H1 (cell line): ENCODE data around the gene PCBP4. TPM values are rescaled to one million over a fixed set of nuclear protein-coding genes. Genes with fewer than 3 reads are reported as not detected.
"Not testable (repeated sequence)": the region's sequence is repeated elsewhere in the genome, so short reads cannot be mapped to it uniquely, and the experiment has no call there.

Source experiments
- CTCF ChIA-PET: fragments of 300-600 bp; sonication (Branson Sonifier 250); formaldehyde crosslinking; loops from one replicate; lab custom pipeline; 2021; ENCODE audit not compliant: partially characterized antibody; lab: Charles Lee
- POLR2A ChIA-PET: fragments of 300-600 bp; sonication (Branson Sonifier 250); formaldehyde crosslinking; loops from one replicate; lab custom pipeline; 2021; ENCODE audit warnings: inconsistent platforms; ENCODE audit not compliant: partially characterized antibody; lab: Charles Lee
- DNase-seq, 2 experiments: peaks; one replicate each; pipeline versions ENCODE4 v3.0.0 to v3.0.0-alpha.2; 2010 to 2022; ENCODE audit warnings: low spot score in 2 of 2, low read depth in 1 of 2, mixed read lengths in 1 of 2
- FAIRE-seq: peaks from 2 replicates; lab custom pipeline; 2011; peaks lifted over from hg19 to GRCh38; lab: Jason Lieb, UNC
- H2AFZ ChIP-seq: 2 replicates; pipeline ENCODE4 v1.8.1; 2012; ENCODE audit warnings: low read length, inconsistent platforms
- H2AK5ac ChIP-seq: 2 replicates; pipeline ENCODE4 v1.6.1; 2013; ENCODE audit warnings: low read depth, low read length
- H2BK120ac ChIP-seq: replicated peaks from 2 replicates; pipeline ENCODE3; 2013; ENCODE audit warnings: low read depth, low read length, inconsistent platforms
- H2BK12ac ChIP-seq: 2 replicates; pipeline ENCODE4 v1.6.1; 2013; ENCODE audit warnings: low read depth, low read length
- H2BK15ac ChIP-seq: 2 replicates; pipeline ENCODE4 v1.6.1; 2013; ENCODE audit warnings: low read length
- H2BK20ac ChIP-seq: 2 replicates; pipeline ENCODE4 v1.6.1; 2013; ENCODE audit warnings: low read length
- H2BK5ac ChIP-seq: 2 replicates; pipeline ENCODE4 v1.6.1; 2013; ENCODE audit warnings: low read depth, low read length
- H3K14ac ChIP-seq: 2 replicates; pipeline ENCODE4 v1.6.1; 2013; ENCODE audit warnings: inconsistent platforms; ENCODE audit not compliant: insufficient read length
- H3K18ac ChIP-seq: 2 replicates; pipeline ENCODE4 v1.6.1; 2013; ENCODE audit warnings: low read length; ENCODE audit errors: extremely low read depth
- H3K23ac ChIP-seq: 2 replicates; pipeline ENCODE4 v1.6.1; 2013; ENCODE audit warnings: inconsistent platforms; ENCODE audit not compliant: insufficient read length
- H3K23me2 ChIP-seq: 2 replicates; pipeline ENCODE4 v1.6.1; 2013; ENCODE audit warnings: low read depth, low read length
- H3K27ac ChIP-seq: 2 replicates; pipeline ENCODE4 v1.6.1; 2011; ENCODE audit warnings: low read depth, low read length, inconsistent platforms
- H3K27me3 ChIP-seq, 4 experiments: replicated peaks in 1 of 4; 1 replicate in 1 of 4; 2 replicates in 3 of 4; pipeline versions ENCODE4 v1.6.1 to v1.8.1; 2011 to 2013; ENCODE audit warnings: low read length in 3 of 4, mild to moderate bottlenecking in 3 of 4, inconsistent platforms in 2 of 4, mixed read lengths in 2 of 4, moderate library complexity in 1 of 4; ENCODE audit not compliant: control insufficient read depth in 3 of 4, insufficient read depth in 3 of 4; ENCODE audit errors: extremely low read depth in 1 of 4
- H3K36me3 ChIP-seq, 4 experiments: 2 replicates each; pipeline versions ENCODE4 v1.6.1 to v1.8.1; 2011 to 2013; ENCODE audit warnings: mild to moderate bottlenecking in 4 of 4, low read length in 3 of 4, moderate library complexity in 2 of 4, control low read depth in 1 of 4, inconsistent platforms in 1 of 4; ENCODE audit not compliant: insufficient read depth in 4 of 4, control insufficient read depth in 2 of 4
- H3K4ac ChIP-seq: replicated peaks from 2 replicates; pipeline ENCODE3; 2013; ENCODE audit warnings: low read length, low read depth, mixed read lengths, inconsistent platforms; ENCODE audit not compliant: insufficient read length
- H3K4me1 ChIP-seq, 4 experiments: replicated peaks in 1 of 4; 1 replicate in 1 of 4; 2 replicates in 3 of 4; pipeline versions ENCODE4 v1.6.1 to v1.8.1; 2011 to 2013; ENCODE audit warnings: low read length in 3 of 4, inconsistent platforms in 2 of 4, mixed read lengths in 1 of 4; ENCODE audit not compliant: insufficient read depth in 4 of 4, control insufficient read depth in 3 of 4
- H3K4me2 ChIP-seq, 2 experiments: 2 replicates each; pipeline versions ENCODE4 v1.6.1 to v1.8.1; 2011 to 2013; ENCODE audit warnings: low read depth in 2 of 2, low read length in 2 of 2, control low read depth in 1 of 2, inconsistent platforms in 1 of 2, mild to moderate bottlenecking in 1 of 2; ENCODE audit not compliant: insufficient read depth in 1 of 2
- H3K4me3 ChIP-seq, 4 experiments: fragments of 200-600, 300-600 bp in 1 of 4; sonication (generic), shearing (Covaris generic), sonication (Bioruptor Twin) in 1 of 4; 2 replicates each; pipeline versions ENCODE4 v1.5.1 to v1.8.1; 2011 to 2016; ENCODE audit warnings: low read length in 4 of 4, low read depth in 3 of 4, control low read depth in 2 of 4, inconsistent platforms in 2 of 4, mild to moderate bottlenecking in 2 of 4, mixed read lengths in 1 of 4, moderate library complexity in 1 of 4; ENCODE audit not compliant: insufficient read depth in 2 of 4; ENCODE audit errors: extremely low read depth in 1 of 4
- H3K56ac ChIP-seq: replicated peaks from 2 replicates; pipeline ENCODE3; 2013; ENCODE audit warnings: low read depth, mild to moderate bottlenecking, mixed read lengths, low read length, inconsistent platforms; ENCODE audit not compliant: insufficient read length
- H3K79me1 ChIP-seq: 2 replicates; pipeline ENCODE4 v1.6.1; 2013; ENCODE audit warnings: low read depth, low read length, control low read depth
- H3K79me2 ChIP-seq, 2 experiments: 2 replicates each; pipeline versions ENCODE4 v1.6.1 to v1.8.1; 2012 to 2013; ENCODE audit warnings: low read length in 2 of 2, mild to moderate bottlenecking in 2 of 2, inconsistent platforms in 1 of 2; ENCODE audit not compliant: insufficient read depth in 2 of 2, control insufficient read depth in 1 of 2
- H3K9ac ChIP-seq, 4 experiments: replicated peaks in 1 of 4; 1 replicate in 1 of 4; 2 replicates in 3 of 4; pipeline versions ENCODE4 v1.6.1 to v1.8.1; 2011 to 2013; ENCODE audit warnings: low read depth in 3 of 4, low read length in 3 of 4, control low read depth in 2 of 4, mild to moderate bottlenecking in 2 of 4, moderate library complexity in 2 of 4, inconsistent platforms in 1 of 4; ENCODE audit errors: extremely low read depth in 1 of 4
- H3K9me3 ChIP-seq, 2 experiments: 2 replicates each; pipeline versions ENCODE4 v1.6.1 to v1.8.1; 2012 to 2013; ENCODE audit warnings: mild to moderate bottlenecking in 2 of 2, moderate library complexity in 2 of 2, control low read depth in 1 of 2, inconsistent platforms in 1 of 2, low read depth in 1 of 2, low read length in 1 of 2, mixed read lengths in 1 of 2; ENCODE audit not compliant: insufficient read depth in 2 of 2
- H4K20me1 ChIP-seq, 2 experiments: replicated peaks in 1 of 2; 2 replicates each; pipeline versions ENCODE3 to v1.8.1; 2011 to 2013; ENCODE audit warnings: inconsistent platforms in 2 of 2, low read length in 2 of 2, mild to moderate bottlenecking in 1 of 2; ENCODE audit not compliant: insufficient read depth in 2 of 2, control insufficient read depth in 1 of 2
- H4K5ac ChIP-seq: 2 replicates; pipeline ENCODE4 v1.6.1; 2013; ENCODE audit warnings: low read length, low read depth, mixed read lengths, inconsistent platforms; ENCODE audit not compliant: insufficient read length
- H4K8ac ChIP-seq: 2 replicates; pipeline ENCODE4 v1.8.0; 2013; ENCODE audit warnings: mild to moderate bottlenecking, moderate library complexity, low read length, inconsistent platforms; ENCODE audit not compliant: insufficient read depth; ENCODE audit errors: extremely low read depth
- H4K91ac ChIP-seq: replicated peaks from 2 replicates; pipeline ENCODE3; 2013; ENCODE audit warnings: low read length, mixed read lengths, inconsistent platforms; ENCODE audit not compliant: insufficient read length
- POLR2AphosphoS5 ChIP-seq: IDR thresholded peaks from 2 replicates; pipeline ENCODE4 v1.6.1; 2011; ENCODE audit warnings: low read depth, low read length
- WGBS, 2 experiments: shearing (Covaris generic) in 1 of 2; methylation state at CpG; one replicate each; pipeline versions ENCODE4 v1.1.6 to v1.1.7; 2013 to 2015; ENCODE audit warnings: low lambda C conversion rate in 2 of 2, mixed read lengths in 2 of 2, inconsistent platforms in 1 of 2, low coverage in 1 of 2, missing lambda C conversion rate in 1 of 2; ENCODE audit not compliant: insufficient replicate concordance in 2 of 2, insufficient coverage in 1 of 2, insufficient read length in 1 of 2; ENCODE audit errors: extremely low coverage in 1 of 2, missing lambda C conversion rate in 1 of 2; 5-methylcytosine and 5-hydroxymethylcytosine counted together
- polyA plus RNA-seq, 7 experiments: library from polyadenylated mRNA; depleted of rRNA in 3 of 7; stranded (reverse) in 5 of 7; unstranded in 2 of 7; fragments of >200 nt in 5 of 7; fragments of 200-250 nt in 2 of 7; gene quantifications; 1 replicate in 5 of 7; 2 replicates in 1 of 7; 4 replicates in 1 of 7; pipeline versions ENCODE4 v1.2.1 to v1.2.3, GENCODE V29; 2011 to 2013; ENCODE audit warnings: missing spikeins in 2 of 7, mixed read lengths in 2 of 7
- total RNA-seq: library from RNA; stranded (reverse); fragmentation: NEBNext Ultra II Directional; extraction: Animal tissue kit (Norgen Biotek cat#: 25700); gene quantifications from 2 replicates; pipeline ENCODE4 v1.2.1, GENCODE V29; 2021

The PCBP4 gene
- total and polyA plus RNA-seq, 2 of the 8 experiments (the other 6 are each of a cell fraction or from before 2014, with no cell fraction given): 16.4 to 34.1 TPM

GRCh38 chr3:51993657-51994056, 26.4 kb upstream of the PCBP4 start:
- H3K56ac ChIP-seq, H4K8ac ChIP-seq, H2BK12ac ChIP-seq, H3K27me3 ChIP-seq, DNase-seq, H3K18ac ChIP-seq, H2AK5ac ChIP-seq, H3K4ac ChIP-seq, H4K5ac ChIP-seq, H2BK15ac ChIP-seq, H3K9ac ChIP-seq, H3K23ac ChIP-seq, H3K27ac ChIP-seq, H3K9me3 ChIP-seq, H2BK120ac ChIP-seq, FAIRE-seq, H4K91ac ChIP-seq, H2BK20ac ChIP-seq, H3K4me3 ChIP-seq, H3K79me1 ChIP-seq, H2BK5ac ChIP-seq, H3K23me2 ChIP-seq, H3K14ac ChIP-seq, H3K4me2 ChIP-seq, H4K20me1 ChIP-seq, H2AFZ ChIP-seq: not testable (repeated sequence)
- ChIA-PET CTCF (interaction anchor here (0.6 to 6.2 kb wide), 4 partner anchors 12 to 1426 kb away, joined by 3 to 46 read pairs (median 13); partner anchors contain the start of genes ABHD14A, ABHD14B and ACY1), POLR2A (interaction anchor here (0.7 to 25.9 kb wide), 16 partner anchors 13 to 456 kb away, joined by 3 to 923 read pairs (median 16); partner anchors contain the start of genes ABHD14A, ABHD14B, ACY1 and DUSP7)
- Histone ChIP-seq H3K79me2 (peaks cover 0 to 17% of the 10 kb centered on the region in 2 experiments; a peak in 3 of 4 replicates), H3K4me1 (peaks cover 4 to 20% (median 8%) of the 10 kb centered on the region in 4 experiments; a peak in 5 of 7 replicates), H3K36me3 (peaks cover 17 to 39% (median 28%) of the 10 kb centered on the region in 4 experiments)
- WGBS, 2 experiments: 93% methylated on average over 5 of the region's 13 CpGs; no CpG with 5 or more reads in 1 of the 2 experiments
- 0 out of 2 replicates have a peak, but pooled peaks have one; percentile 1 for TF ChIP-seq POLR2AphosphoS5
